Measurements from ENCODE around the gene SMIM3. TPM values are rescaled to one million over a fixed set of nuclear protein-coding genes. Genes with fewer than 3 reads are reported as not detected.
"Not testable (repeated sequence)": the region's sequence is repeated elsewhere in the genome, so short reads cannot be mapped to it uniquely, and the experiment has no call there.

The SMIM3 gene
- total RNA-seq, 1 donor from 2014 or later = 5.7 TPM

DNA sequence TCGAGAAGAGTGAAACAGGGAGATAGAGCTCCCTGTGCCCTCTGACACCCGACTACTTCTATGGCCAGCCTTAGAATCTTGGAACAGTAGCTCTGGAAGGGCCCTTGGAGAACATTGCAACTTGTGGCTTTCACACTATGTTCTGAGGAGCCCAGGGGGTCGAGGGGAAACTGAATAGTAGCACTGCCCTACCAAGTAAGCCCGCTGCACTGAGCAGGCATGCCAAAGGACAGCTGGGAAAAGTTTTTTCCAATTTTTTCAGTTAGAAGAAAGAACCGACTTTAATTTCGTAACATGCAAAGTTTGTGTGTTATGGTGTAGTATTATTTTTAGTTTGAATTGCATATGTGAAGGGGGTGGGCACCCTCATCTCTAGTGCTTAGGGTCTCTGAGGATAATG lies 10.9 kb downstream of the SMIM3 start:
- Mint-ChIP-seq H3K27ac (ENCODE audit: unreplicated experiment) (no peak overlapping the region), H3K4me3 (no peak overlapping the region), H3K27me3 (ENCODE audit: low read depth) (no peaks in the 10 kb centered on the region), H3K9me3 (peaks cover 9% of the 10 kb centered on the region), H3K36me3 (ENCODE audit: low read depth) (peaks cover 3% of the 10 kb centered on the region), H3K4me1 (no peaks in the 10 kb centered on the region)
- no peak for TF ChIP-seq CTCF (conservative IDR thresholded peaks at IDR 0.05)
- DNase-seq (ENCODE audit: low read depth, low spot score) = no peak

DNA sequence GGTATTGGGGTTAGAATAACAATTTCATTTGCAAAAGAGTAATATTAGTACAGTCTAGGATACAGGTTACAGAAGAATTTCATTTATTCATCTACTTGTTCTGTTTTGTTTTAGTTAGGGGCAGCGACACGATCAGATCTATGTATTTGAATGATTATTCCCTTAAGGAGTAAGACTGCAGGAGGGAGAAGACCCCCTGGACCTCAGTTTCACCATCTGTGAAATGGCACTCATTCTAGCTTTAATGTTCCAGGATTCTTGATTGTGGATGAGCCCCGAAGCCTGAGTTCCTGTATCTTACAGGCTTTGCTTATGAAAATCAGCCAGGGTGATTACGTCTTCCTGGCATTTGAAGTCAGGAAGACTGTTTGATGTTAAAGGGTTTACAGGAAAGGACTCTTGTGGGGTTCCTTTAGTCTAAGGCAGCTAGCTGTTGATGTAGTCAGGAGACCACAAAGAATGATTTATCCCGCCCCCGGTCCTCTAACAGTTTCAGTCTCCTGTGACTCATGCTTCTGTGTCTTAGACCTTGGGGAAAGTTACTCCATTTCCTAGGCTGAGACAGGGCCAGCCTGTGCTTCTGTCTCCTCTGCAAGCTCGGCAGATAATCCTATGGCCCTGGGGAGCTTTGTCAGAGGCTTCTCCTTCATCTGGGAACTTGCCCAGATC lies 11.5 kb downstream of the SMIM3 start:
- TF ChIP-seq CTCF (conservative IDR thresholded peaks at IDR 0.05) = no peak
- Mint-ChIP-seq H3K36me3 (ENCODE audit: low read depth) (peaks cover 3% of the 10 kb centered on the region), H3K27me3 (ENCODE audit: low read depth) (no peaks in the 10 kb centered on the region), H3K9me3 (peaks cover 9% of the 10 kb centered on the region), H3K4me1 (no peaks in the 10 kb centered on the region), H3K4me3 (no peak overlapping the region), H3K27ac (ENCODE audit: unreplicated experiment) (peak overlapping the region; percentile 44)
- no peak for DNase-seq (ENCODE audit: low read depth, low spot score)

GRCh38 chr5:150791536-150791935 lies 13.0 kb downstream of the SMIM3 start:
- no peak overlapping the region for H3K4me3 Mint-ChIP-seq
- H3K4me1 Mint-ChIP-seq = no peaks in the 10 kb centered on the region
- H3K27ac Mint-ChIP-seq (ENCODE audit: unreplicated experiment) = no peak overlapping the region
- peaks cover 6% of the 10 kb centered on the region for H3K9me3 Mint-ChIP-seq
- no peak for DNase-seq (ENCODE audit: low read depth, low spot score)
- no peaks in the 10 kb centered on the region for H3K27me3 Mint-ChIP-seq (ENCODE audit: low read depth)
- H3K36me3 Mint-ChIP-seq (ENCODE audit: low read depth) = no peaks in the 10 kb centered on the region
- no peak for TF ChIP-seq CTCF (conservative IDR thresholded peaks at IDR 0.05)

GRCh38 chr5:150793423-150793888 lies 14.9 kb downstream of the SMIM3 start:
- H3K27me3 Mint-ChIP-seq (ENCODE audit: low read depth); DNase-seq (ENCODE audit: low read depth, low spot score); H3K36me3 Mint-ChIP-seq (ENCODE audit: low read depth); H3K4me3 Mint-ChIP-seq; H3K9me3 Mint-ChIP-seq; H3K4me1 Mint-ChIP-seq; H3K27ac Mint-ChIP-seq (ENCODE audit: unreplicated experiment): not testable (repeated sequence)

- no peak for TF ChIP-seq CTCF (conservative IDR thresholded peaks at IDR 0.05)
- no peaks in the 10 kb centered on the region for H3K27me3 Mint-ChIP-seq (ENCODE audit: low read depth)
- H3K4me3 Mint-ChIP-seq = no peak overlapping the region
- DNase-seq (ENCODE audit: low read depth, low spot score) = no peak
- no peak overlapping the region for H3K27ac Mint-ChIP-seq (ENCODE audit: unreplicated experiment)
- peaks cover 6% of the 10 kb centered on the region for H3K9me3 Mint-ChIP-seq
- H3K4me1 Mint-ChIP-seq = no peaks in the 10 kb centered on the region
- H3K36me3 Mint-ChIP-seq (ENCODE audit: low read depth) = no peaks in the 10 kb centered on the region
Measured at GRCh38 chr5:150794927-150795326, 16.4 kb downstream of the SMIM3 start.

- Mint-ChIP-seq H3K27me3 (ENCODE audit: low read depth) (no peaks in the 10 kb centered on the region), H3K4me1 (peaks cover 9% of the 10 kb centered on the region), H3K9me3 (peaks cover 6% of the 10 kb centered on the region), H3K36me3 (ENCODE audit: low read depth) (no peaks in the 10 kb centered on the region), H3K4me3 (no peak overlapping the region), H3K27ac (ENCODE audit: unreplicated experiment) (no peak overlapping the region)
- DNase-seq (ENCODE audit: low read depth, low spot score) = no peak
- no peak for TF ChIP-seq CTCF (conservative IDR thresholded peaks at IDR 0.05)
Measured at GRCh38 chr5:150797384-150797783, 18.8 kb downstream of the SMIM3 start.

Measured in neural crest cell (in vitro differentiated cells).